ENCODE data around the gene BAX. TPM values are rescaled to one million over a fixed set of nuclear protein-coding genes. Genes with fewer than 3 reads are reported as not detected.

Gene BAX
- total RNA-seq, 4 donors from 2014 or later: 28.2 to 74.4 (median 41.2) TPM

- Histone ChIP-seq H3K36me3 (no peaks in the 10 kb centered on the region), H3K27me3 (no peaks in the 10 kb centered on the region), H3K4me1 (peaks cover 12 to 24% of the 10 kb centered on the region in 2 donors), H3K4me3 (replicated peaks in 1 of 3) (no peak overlapping the region), H3K9me3 (no peaks in the 10 kb centered on the region), H3K27ac (no peak overlapping the region)
- no peak for DNase-seq
- intact Hi-C loops (cut with DNase I): loop anchor here (10.0 kb wide), 1 partner anchor 53 kb away; the partner anchor contains the start of gene NUCB1
- WGBS, 2 donors: 97% methylated on average over 8 of the region's 8 CpGs
- no peak for TF ChIP-seq POLR2A (IDR thresholded peaks at IDR 0.05)
- no peak for TF ChIP-seq CTCF (IDR thresholded peaks at IDR 0.05)
These were observed 3.3 kb downstream of the BAX start for GRCh38 chr19:48958006-48958405.

- WGBS, 2 donors: 84 to 87% methylated on average over 16 of the region's 16 CpGs
- Histone ChIP-seq H3K9me3 (no peaks in the 10 kb centered on the region), H3K27me3 (no peaks in the 10 kb centered on the region), H3K4me3 (replicated peaks in 1 of 3) (no peak overlapping the region), H3K27ac (no peak overlapping the region), H3K4me1 (peaks cover 26 to 36% of the 10 kb centered on the region in 2 donors), H3K36me3 (no peaks in the 10 kb centered on the region)
- no peak for TF ChIP-seq CTCF (IDR thresholded peaks at IDR 0.05)
- no peak for TF ChIP-seq POLR2A (IDR thresholded peaks at IDR 0.05)
- no peak for DNase-seq
- intact Hi-C loops (cut with DNase I): loop anchor here (10.0 kb wide), 1 partner anchor 55 kb away; the partner anchor contains the start of gene NUCB1
These were observed 4.9 kb downstream of the BAX start for GRCh38 chr19:48959341-48960239.

- Histone ChIP-seq H3K4me3 (replicated peaks in 1 of 3) (no peak overlapping the region), H3K27me3 (no peaks in the 10 kb centered on the region), H3K4me1 (peaks cover 22 to 28% of the 10 kb centered on the region in 2 donors), H3K36me3 (peaks cover 4 to 6% of the 10 kb centered on the region in 2 donors), H3K9me3 (no peaks in the 10 kb centered on the region), H3K27ac (peak overlapping the region in 1 of 3 donors; percentile 2)
- DNase-seq: no peak
- intact Hi-C loops (cut with DNase I): no loop called here
- TF ChIP-seq POLR2A (IDR thresholded peaks at IDR 0.05) (no peak), CTCF (IDR thresholded peaks at IDR 0.05) (no peak)
- 92 to 93% methylated on average over 19 of the region's 19 CpGs for WGBS, 2 donors
These were observed 6.5 kb downstream of the BAX start for GRCh38 chr19:48961051-48961649.

- Histone ChIP-seq H3K9me3 (no peaks in the 10 kb centered on the region), H3K27me3 (no peaks in the 10 kb centered on the region), H3K4me1 (peaks cover 27 to 30% of the 10 kb centered on the region in 2 donors), H3K27ac (peak overlapping the region in 2 of 3 donors; percentile 65 to 97), H3K36me3 (peaks cover 9 to 11% of the 10 kb centered on the region in 2 donors), H3K4me3 (replicated peaks in 1 of 3) (no peak overlapping the region)
- DNase-seq: no peak
- intact Hi-C loops (cut with DNase I): no loop called here
- no peak for TF ChIP-seq CTCF (IDR thresholded peaks at IDR 0.05)
- no peak for TF ChIP-seq POLR2A (IDR thresholded peaks at IDR 0.05)
- WGBS, 2 donors: 57 to 85% methylated on average over 3 to 12 of the region's 12 CpGs
These were observed 7.0 kb downstream of the BAX start for GRCh38 chr19:48961673-48962028.
